ENCODE results near the gene TFF1. TPM values are rescaled to one million over a fixed set of nuclear protein-coding genes. Genes with fewer than 3 reads are reported as not detected.

Gene TFF1
- not detected in 2 replicates for total RNA-seq

DNA sequence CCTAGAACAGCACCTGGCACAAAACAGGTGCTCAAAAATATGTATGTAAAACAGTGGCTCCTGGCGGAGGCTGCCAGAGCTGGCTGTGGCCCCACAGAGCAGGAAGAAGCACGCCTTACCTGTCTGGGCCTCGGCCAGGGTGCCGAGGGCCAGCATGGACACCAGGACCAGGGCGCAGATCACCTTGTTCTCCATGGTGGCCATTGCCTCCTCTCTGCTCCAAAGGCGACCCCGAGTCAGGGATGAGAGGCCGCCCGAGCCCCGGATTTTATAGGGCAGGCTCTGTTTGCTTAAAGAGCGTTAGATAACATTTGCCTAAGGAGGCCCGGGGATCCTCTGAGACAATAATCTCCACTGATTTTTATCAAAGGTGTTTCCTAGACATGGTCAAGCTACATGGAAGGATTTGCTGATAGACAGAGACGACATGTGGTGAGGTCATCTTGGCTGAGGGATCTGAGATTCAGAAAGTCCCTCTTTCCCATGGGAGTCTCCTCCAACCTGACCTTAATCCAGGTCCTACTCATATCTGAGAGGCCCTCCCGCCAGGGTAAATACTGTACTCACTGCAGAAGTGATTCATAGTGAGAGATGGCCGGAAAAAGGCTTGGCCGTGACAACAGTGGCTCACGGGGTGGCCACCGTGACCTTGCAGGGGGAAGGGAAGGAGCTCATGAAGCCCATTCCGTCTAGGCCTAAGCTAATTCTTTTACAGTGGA, at the start of gene TFF1:
TFF1 (minus strand) TSS at position 244 of the 719 bp plus-strand sequence; CDS start at position 204, 40 bp downstream.

DNA sequence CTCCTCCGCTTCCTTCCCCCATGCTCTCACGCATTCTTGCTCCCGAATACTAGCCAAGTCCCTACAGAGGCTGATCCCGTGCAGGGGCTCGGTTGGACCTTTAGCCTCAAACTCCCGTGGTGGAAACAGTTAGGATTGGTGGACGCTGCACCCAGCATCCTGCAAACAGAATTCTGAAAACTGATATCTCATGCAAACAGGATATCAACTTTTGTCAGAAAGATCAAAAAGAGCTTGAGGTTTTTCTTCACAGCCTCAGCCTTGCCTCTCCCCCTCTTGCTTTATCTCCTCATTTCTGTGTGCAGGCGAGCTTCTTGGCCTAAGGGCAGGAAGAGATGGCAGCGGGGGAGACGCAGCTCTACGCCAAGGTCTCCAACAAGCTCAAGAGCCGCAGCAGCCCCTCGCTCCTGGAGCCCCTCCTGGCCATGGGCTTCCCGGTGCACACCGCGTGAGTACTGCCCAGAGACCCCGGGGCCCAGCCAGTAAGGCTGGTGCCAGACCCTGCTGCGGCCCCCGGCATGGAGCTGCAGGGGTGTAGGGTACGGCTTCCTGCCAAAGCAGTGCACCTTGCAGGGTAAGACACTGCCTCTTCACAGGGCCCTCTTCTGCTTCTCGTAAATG, 37.4 kb upstream of the TFF1 start, which contains the start of gene UBASH3A:
UBASH3A (plus strand) TSS at position 292 of the 621 bp plus-strand sequence; CDS start at position 336, 44 bp downstream.

DNA sequence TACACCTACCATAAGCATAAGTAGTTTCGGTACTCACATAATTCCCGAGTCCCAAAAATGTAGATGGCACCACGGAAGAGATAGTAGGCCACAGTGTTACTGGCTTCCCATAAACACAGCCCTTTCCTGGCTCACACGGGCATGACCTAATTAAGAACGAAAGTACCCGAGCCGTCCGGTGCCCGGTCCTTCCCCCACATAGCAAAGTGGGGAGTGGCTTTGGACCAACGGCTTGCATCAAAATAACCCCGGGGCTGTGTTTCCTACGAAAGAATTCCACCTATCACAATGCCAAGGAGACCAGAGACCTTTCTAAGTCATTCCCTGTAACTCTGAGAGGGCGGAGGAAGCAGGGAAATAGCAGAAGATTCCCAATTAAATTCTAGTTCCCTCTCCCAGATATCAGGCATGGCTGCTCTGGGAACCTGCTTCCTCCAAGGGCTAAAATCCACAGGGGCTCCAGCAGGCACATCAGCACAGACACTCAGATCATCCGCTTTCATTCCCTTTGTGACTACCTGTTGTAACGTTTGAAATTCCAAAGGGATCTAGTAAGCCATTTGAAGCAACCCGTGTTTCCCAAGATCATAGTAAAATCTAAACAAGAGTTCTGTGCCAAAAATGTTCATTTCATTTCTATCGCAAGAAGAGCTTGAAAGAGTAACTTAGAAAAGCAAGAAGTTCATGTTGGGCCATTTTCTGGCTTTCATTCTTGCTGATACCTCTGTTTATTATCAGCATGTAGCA, 29.7 kb upstream of the TFF1 start, which contains the start of gene TMPRSS3:
TMPRSS3 (minus strand) TSS at position 148 of the 747 bp plus-strand sequence. CDS start 635 bp downstream, outside the sequence.

DNA sequence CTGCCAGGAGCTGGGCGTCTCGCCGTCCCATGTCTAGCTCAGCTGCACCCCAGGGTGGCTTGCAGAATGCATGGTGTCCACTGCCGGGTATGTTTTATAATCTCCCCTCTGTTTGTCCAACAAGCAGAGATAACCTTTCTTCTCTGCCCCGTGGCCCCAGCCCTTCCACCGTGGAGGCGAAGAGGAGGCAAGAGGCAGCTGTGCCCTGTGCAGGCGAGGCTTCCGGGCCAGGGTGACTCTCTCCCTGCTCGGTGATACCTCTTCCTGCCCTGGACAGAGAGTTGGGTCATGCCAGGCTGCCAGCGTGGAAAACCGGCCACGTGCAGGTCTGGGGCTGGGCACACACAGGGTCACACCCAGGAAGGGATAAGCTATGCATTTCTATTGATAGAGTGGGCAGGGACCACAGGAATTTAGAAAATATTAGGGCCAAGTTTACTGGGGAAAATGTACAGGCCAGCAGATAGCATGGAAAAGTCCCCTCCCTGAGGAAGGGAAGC, 15.4 kb downstream of the TFF1 start, which contains the start of gene TFF2:
TFF2 (minus strand) TSS at position 68 of the 500 bp plus-strand sequence; CDS start at position 31, 37 bp downstream.

DNA sequence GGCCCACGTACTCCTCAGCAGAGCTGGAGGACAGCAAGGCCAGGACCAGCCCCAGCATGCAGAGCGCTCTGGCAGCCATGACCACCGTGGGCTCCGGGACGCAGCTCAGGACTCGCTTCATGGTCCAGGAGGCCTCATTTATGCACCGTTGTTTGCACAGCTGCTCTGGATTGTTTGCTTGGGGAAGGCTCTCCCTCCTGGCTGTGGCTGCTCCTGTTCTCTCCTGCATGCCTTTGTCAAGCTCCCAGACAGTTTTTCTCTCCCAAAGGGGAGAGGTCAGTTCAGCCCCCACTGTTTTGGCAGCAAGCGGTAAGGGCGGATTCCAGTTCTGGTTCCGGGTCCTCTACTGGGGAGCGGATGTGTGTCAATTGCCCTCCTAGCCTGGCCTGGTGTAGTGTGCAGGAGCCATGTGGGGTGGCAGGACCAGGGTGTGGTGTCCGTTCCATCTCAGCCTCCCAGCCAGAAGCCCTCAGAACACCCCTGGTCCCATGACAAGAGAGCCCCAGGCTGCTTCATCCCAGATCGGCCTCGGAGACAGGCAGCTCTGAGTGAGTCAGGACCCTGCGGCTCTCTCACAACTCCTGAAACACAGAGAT, 50.9 kb downstream of the TFF1 start, which contains the start of gene TFF3:
TFF3 (minus strand) TSS at position 114 of the 596 bp plus-strand sequence; CDS start at position 79, 35 bp downstream.

Other genes with a start within 250 kb of the TFF1 start
- 2.7 and 3.7 TPM in 2 replicates for gene ABCG1, start 147.4 kb downstream of the TFF1 start, total RNA-seq
- gene TFF3, start 51.1 kb downstream of the TFF1 start, total RNA-seq, result 0.14 TPM in 1 of 2 replicates, not detected in the other
- not detected in 2 replicates for gene TFF2, start 15.5 kb downstream of the TFF1 start, total RNA-seq
- not detected in 2 replicates for gene TMPRSS3, start 29.5 kb upstream of the TFF1 start, total RNA-seq
- gene UBASH3A, start 37.4 kb upstream of the TFF1 start, total RNA-seq, result under 0.01 TPM in 1 of 2 replicates, not detected in the other
- gene RSPH1, start 129.7 kb upstream of the TFF1 start, total RNA-seq, result 0.14 TPM in 1 of 2 replicates, not detected in the other
- 1.8 and 3.0 TPM in 2 replicates for gene SLC37A1, start 147.3 kb upstream of the TFF1 start, total RNA-seq

Data from smooth muscle cell of bladder (primary cell).